Lower lobe of right lung (tissue), 2 donors: Measurements from ENCODE around the gene FAM117A. TPM values are rescaled to one million over a fixed set of nuclear protein-coding genes. Genes with fewer than 3 reads are reported as not detected.

Experiments
- ATAC-seq, 2 donors: fragments of 200-7000 bp; cut with Tn5 transposase; one replicate each; pipeline ENCODE4 v1.9.1; 2020 to 2022; ENCODE audit warnings: mild to moderate bottlenecking in 2 of 2, moderate library complexity in 2 of 2
- DNase-seq: peaks from one replicate; pipeline ENCODE4 v3.0.0-alpha.2; 2020
- H3K27ac ChIP-seq: fragments of 200-600 bp; one replicate; pipeline ENCODE4 v1.8.0; 2022
- H3K27me3 ChIP-seq: fragments of 200-600 bp; one replicate; pipeline ENCODE4 v1.8.0; 2022; ENCODE audit warnings: low read depth
- H3K36me3 ChIP-seq: fragments of 200-600 bp; one replicate; pipeline ENCODE4 v1.8.0; 2022; ENCODE audit warnings: mild to moderate bottlenecking
- H3K4me1 ChIP-seq: fragments of 200-600 bp; one replicate; pipeline ENCODE4 v1.8.0; 2022
- H3K4me3 ChIP-seq: fragments of 200-600 bp; one replicate; pipeline ENCODE4 v1.8.0; 2022; ENCODE audit warnings: mild to moderate bottlenecking
- H3K9me3 ChIP-seq: fragments of 200-600 bp; one replicate; pipeline ENCODE4 v1.8.0; 2022
- CTCF ChIP-seq: fragments of 200-600 bp; IDR thresholded peaks from one replicate; pipeline ENCODE4 v1.8.0; 2022; ENCODE audit warnings: antibody characterized with exemption, mild to moderate bottlenecking
- intact Hi-C: fragments of 100-400 bp; cut with DNase I; formaldehyde crosslinking; loops from one replicate; pipeline ENCODE4 v1.11.0; 2022
- total RNA-seq: library from RNA; stranded (reverse); fragmentation: NEBNext Ultra II Directional; extraction: Animal tissue kit (Norgen Biotek cat#: 25700); gene quantifications from one replicate; pipeline ENCODE4 v1.2.1, GENCODE V29; 2021
- donor health status: DM: no; HTN: yes; CAD: no; lungs with severe emphysema.

FAM117A gene
- total RNA-seq, 1 donor from 2014 or later, result 16.4 TPM

- Histone ChIP-seq H3K9me3 (no peaks in the 10 kb centered on the region), H3K36me3 (no peaks in the 10 kb centered on the region), H3K4me1 (no peaks in the 10 kb centered on the region), H3K27ac (no peak overlapping the region), H3K27me3 (no peaks in the 10 kb centered on the region), H3K4me3 (no peak overlapping the region)
- intact Hi-C loops, result no loop called here
- no peak for TF ChIP-seq CTCF
- DNase-seq, result no peak
- peak; percentile 47 to 64 for ATAC-seq
Observed at GRCh38 chr17:49748791-49749190, 15.1 kb downstream of the FAM117A start.

- H3K36me3 ChIP-seq, result no peaks in the 10 kb centered on the region
- intact Hi-C loops, result no loop called here
- no peaks in the 10 kb centered on the region for H3K4me1 ChIP-seq
- ATAC-seq (no peak), DNase-seq (no peak)
- TF ChIP-seq CTCF, result no peak
- no peak overlapping the region for H3K27ac ChIP-seq
- H3K9me3 ChIP-seq, result no peaks in the 10 kb centered on the region
- no peak overlapping the region for H3K4me3 ChIP-seq
- H3K27me3 ChIP-seq, result no peaks in the 10 kb centered on the region
Observed at GRCh38 chr17:49748223-49748622, 15.7 kb downstream of the FAM117A start.

- TF ChIP-seq CTCF, result no peak
- no peaks in the 10 kb centered on the region for H3K27me3 ChIP-seq
- intact Hi-C loops, result no loop called here
- H3K27ac ChIP-seq, result no peak overlapping the region
- H3K4me3 ChIP-seq, result no peak overlapping the region
- peaks cover 5% of the 10 kb centered on the region for H3K4me1 ChIP-seq
- no peaks in the 10 kb centered on the region for H3K9me3 ChIP-seq
- ATAC-seq (no peak), DNase-seq (no peak)
- H3K36me3 ChIP-seq, result no peaks in the 10 kb centered on the region
Observed at GRCh38 chr17:49747632-49748031, 16.3 kb downstream of the FAM117A start.

- ATAC-seq, result peak in 1 of 2 donors; percentile 16
- no peak overlapping the region for H3K27ac ChIP-seq
- intact Hi-C loops, result no loop called here
Observed at GRCh38 chr17:49746791-49747490, 17.0 kb downstream of the FAM117A start.

More at GRCh38 chr17:49746791-49747490, 17.0 kb downstream of the FAM117A start:
- H3K27me3 ChIP-seq, result no peaks in the 10 kb centered on the region
- peak overlapping the region; percentile 1 for H3K4me3 ChIP-seq
- peaks cover 12% of the 10 kb centered on the region for H3K4me1 ChIP-seq
- no peak for TF ChIP-seq CTCF
- no peaks in the 10 kb centered on the region for H3K9me3 ChIP-seq
- H3K36me3 ChIP-seq, result no peaks in the 10 kb centered on the region
- no peak for DNase-seq
